GM12878 (cell line): ENCODE results near the gene LDB3.

Experiments used
- EZH2 ChIP-seq: IDR thresholded peaks from 2 replicates; pipeline ENCODE4 v1.6.1; 2012; ENCODE audit warnings: low read depth, mild to moderate bottlenecking, control low read depth, inconsistent platforms, low read length, borderline replicate concordance; ENCODE audit not compliant: control insufficient read depth
- FOXM1 ChIP-seq: IDR thresholded peaks from 2 replicates; pipeline ENCODE4 v1.6.1; 2012; ENCODE audit warnings: low read depth, mild to moderate bottlenecking, inconsistent platforms, low read length, moderate library complexity
- RAD21 ChIP-seq: IDR thresholded peaks from 2 replicates; pipeline ENCODE4 v1.6.1; 2011; ENCODE audit warnings: mild to moderate bottlenecking, low read depth, low read length, moderate library complexity; ENCODE audit not compliant: insufficient read depth
- SREBF2 ChIP-seq: IDR thresholded peaks from 2 replicates; pipeline ENCODE4 v1.6.1; 2012; ENCODE audit warnings: mild to moderate bottlenecking, low read length
- TCF12 ChIP-seq: IDR thresholded peaks from 2 replicates; pipeline ENCODE4 v1.6.1; 2011; ENCODE audit warnings: low read depth, mild to moderate bottlenecking, low read length
- YY1 ChIP-seq: IDR thresholded peaks from 2 replicates; pipeline ENCODE4 v1.6.1; 2011; ENCODE audit warnings: low read depth, mild to moderate bottlenecking, low read length

GRCh38 chr10:86742230-86742629, 73.9 kb downstream of the LDB3 start:
- TF ChIP-seq EZH2 (no peak), SREBF2 (no peak), FOXM1 (no peak), TCF12 (no peak), RAD21 (no peak), YY1 (no peak)
